ENCODE measurements around the gene SH3RF3.

DNA sequence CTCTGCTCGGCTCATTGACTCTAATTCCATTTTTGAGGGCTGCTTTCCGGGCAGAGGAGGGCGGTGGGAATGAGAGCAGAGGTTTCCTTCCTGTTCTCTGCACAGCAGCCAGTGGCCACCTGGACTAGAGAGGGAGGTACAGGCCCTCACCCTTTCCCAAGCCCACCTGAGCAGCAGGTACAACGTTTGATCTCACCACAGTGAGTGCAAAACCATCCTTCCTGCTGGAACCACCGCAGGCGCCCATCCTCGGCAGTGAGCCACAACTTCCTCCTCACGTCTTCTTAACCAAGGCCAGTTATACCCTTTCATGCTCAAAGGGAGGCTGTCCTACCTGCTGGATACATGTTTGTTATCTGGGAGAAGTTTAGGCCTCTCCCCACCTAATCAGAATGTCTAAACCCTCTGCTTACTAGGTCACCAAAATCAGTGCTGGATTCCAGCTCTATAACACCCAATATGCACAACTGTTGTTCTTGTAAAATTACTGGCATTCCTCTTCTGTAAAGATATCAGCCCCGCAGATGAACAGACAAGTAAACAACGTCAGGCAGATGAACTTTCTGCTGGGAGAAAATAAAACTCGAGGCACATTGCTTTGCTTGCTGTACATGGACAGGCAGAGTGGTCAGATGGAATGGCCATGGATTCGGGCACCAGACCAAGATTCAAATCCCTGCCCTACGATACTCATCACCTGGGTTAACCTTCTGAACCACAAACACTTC is 191.4 kb downstream of the SH3RF3 start:
- TF ChIP-seq, protein P1, sequence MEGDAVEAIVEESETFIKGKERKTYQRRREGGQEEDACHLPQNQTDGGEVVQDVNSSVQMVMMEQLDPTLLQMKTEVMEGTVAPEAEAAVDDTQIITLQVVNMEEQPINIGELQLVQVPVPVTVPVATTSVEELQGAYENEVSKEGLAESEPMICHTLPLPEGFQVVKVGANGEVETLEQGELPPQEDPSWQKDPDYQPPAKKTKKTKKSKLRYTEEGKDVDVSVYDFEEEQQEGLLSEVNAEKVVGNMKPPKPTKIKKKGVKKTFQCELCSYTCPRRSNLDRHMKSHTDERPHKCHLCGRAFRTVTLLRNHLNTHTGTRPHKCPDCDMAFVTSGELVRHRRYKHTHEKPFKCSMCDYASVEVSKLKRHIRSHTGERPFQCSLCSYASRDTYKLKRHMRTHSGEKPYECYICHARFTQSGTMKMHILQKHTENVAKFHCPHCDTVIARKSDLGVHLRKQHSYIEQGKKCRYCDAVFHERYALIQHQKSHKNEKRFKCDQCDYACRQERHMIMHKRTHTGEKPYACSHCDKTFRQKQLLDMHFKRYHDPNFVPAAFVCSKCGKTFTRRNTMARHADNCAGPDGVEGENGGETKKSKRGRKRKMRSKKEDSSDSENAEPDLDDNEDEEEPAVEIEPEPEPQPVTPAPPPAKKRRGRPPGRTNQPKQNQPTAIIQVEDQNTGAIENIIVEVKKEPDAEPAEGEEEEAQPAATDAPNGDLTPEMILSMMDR (optimal IDR thresholded peaks at IDR 0.05 in 1 of 3, IDR thresholded peaks at IDR 0.05 in 1 of 3, conservative IDR thresholded peaks at IDR 0.05 in 1 of 3; ENCODE audit: extremely low read depth in 1 of 3, insufficient read depth in 2 of 3, low read length in 3 of 3), result no peak
- TF ChIP-seq EZH2 (IDR thresholded peaks at IDR 0.05; ENCODE audit: low read length), result no peak

Data from keratinocyte (primary cell).